ENCODE measurements around the gene RHCG.

Gene RHCG

DNA sequence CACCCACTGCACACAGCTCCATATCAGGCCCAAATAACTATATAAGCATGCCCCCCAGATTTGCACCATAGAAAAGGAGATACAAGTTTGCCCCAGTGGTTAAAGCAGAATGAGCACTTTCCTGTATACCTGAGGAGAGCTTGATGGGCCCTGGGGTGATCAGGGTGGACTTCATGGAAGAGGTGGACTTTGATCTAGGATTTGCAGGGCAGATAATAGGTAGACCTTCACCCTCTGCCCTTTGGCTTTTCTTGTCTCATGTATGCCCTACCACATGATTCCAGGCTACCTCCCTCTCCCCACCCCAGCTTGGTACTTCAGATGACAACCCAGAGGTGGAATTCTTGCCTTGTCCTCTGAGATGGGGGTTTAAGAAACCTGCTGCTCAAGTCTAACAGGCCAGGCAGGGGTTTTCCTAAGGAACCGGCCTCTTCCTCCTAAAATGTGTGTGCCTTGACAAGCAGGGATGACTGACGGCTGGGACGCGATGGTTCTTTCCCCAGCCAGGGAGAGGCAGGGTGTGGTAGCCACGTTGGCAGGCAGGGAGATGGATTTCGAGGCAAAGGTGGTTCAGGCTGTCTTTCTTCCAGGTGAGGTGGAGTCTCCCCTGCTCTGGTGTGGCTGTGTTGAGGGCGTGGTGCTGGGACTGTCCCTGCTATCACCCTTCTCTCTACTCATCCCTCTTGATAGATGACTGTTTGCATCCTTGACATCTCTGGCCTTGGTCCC is 6.6 kb upstream of the RHCG start:
- no peak for DNase-seq

DNA sequence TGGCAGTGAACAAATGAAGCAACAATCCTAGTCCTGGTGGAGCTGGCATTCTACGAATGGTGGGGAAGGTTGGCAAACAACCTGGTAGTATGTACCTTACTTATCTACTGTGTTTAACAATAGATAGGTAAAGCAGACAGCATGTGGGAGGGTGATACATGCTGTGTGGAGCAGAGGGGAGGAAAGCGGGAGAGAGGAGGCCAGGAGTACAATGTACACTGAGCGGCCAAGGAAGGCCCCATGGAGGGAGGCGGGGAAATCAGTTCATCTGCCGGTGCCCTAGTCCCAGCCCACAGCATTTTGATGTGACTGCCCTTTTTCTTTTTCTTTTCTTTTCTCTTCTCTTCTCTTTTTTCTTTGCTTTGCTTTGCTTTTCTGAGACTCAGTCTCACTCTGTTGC is 5.3 kb upstream of the RHCG start:
- no peak for DNase-seq

DNA sequence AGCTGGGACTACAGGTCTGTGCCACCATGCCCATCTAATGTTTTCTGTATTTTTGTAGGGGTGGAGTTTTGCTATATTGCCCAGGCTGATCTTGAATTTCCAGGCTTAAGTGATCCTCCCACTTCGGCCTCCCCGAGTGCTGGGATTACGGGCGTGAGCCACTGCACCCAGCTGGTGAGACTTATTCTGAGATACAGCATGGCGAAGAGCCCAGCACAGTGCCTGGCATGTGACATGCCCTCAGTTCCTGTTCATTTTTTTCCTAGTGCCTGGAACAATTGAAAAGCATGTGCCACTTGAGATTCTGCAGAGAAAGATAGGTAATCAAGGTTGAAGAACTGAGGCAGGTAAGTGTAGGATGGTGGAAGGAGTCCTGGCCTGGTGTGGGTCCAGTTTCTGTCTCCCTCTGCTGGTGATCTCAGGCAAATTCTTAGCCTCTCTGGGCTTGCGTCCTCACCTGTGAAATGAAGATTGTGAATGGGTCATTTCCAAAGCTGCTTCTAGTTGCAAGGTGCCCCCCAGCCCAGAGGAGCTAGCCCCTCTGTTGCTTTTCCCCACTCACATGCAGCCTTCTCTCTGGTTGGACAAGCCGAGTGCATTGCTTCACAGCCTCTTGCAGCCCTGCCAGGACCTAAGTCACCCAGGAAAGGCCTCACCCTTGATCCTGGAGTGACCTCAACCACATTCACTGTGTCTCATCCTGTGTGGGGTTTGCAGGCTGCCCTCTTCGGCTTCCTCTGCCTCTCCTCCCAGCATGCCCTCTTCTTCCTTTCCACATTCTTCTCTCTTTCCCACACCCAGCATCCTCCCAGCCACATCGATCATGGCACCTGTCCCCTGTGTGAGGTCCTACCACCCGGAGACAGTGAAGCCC is 4.3 kb upstream of the RHCG start:
- DNase-seq, result no peak

DNA sequence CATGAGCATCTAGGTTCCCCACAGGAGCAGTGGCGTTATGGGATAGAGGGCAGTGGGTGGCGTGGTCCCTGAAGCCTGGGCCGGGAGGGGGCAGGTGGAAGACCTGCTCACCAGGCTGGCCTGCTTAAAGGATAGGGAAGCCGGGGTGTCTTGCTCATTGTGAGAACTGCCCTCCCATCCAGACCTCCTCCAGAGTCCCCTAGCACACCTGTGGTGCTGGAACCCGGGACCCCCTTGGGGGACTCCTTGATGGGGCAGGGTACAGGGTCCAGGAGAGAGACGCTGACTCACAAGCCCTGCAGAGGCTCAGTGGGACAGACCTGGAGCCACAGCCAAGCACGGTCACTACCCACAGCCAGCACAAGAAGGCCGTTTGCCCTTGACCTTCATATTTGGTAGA is 2.8 kb upstream of the RHCG start:
- no peak for DNase-seq

DNA sequence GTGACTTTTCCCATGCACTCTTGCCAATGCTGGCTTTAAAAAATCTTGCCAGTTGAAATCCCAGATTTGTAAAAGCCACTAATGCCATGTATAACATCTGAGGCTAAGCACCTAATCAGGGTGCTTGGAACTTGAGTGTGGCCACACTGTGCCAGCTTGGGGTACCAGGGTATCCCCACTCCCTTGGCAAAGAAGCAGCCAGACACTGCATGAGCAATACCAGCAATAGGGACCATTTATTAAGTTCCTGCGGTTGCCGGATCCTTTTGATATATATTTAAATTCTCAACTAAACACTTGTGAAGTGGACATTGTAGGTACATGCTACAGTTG is 2.2 kb upstream of the RHCG start:
- DNase-seq, result no peak

GRCh38 chr15:89497231-89497630 is 848 bp upstream of the RHCG start:
- DNase-seq, result no peak

DNA sequence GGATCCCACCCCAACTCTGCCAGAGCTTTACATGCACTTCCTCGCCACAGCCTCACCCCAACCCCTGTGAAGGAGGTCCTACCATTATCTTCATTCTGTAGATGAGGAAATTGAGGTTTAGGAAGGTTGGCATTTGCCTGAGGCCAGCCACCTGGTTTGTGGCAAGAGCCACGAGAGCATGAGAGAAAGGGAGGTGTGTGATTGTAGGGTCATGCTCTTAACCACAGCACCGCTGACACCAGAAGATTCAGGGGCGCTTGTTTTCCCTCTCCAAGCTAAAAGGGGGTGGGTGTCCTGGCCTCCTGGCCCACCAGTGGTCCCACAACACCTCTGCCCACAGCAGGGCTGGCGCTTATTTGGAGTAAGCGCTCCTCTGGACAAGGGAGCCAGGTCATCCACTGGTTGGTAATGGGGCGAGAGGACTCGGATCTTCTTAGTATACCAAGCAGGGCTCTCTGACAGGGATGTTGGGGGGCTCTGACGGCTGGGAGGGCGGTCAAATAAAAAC is 691 bp downstream of the RHCG start:
- DNase-seq, result no peak

DNA sequence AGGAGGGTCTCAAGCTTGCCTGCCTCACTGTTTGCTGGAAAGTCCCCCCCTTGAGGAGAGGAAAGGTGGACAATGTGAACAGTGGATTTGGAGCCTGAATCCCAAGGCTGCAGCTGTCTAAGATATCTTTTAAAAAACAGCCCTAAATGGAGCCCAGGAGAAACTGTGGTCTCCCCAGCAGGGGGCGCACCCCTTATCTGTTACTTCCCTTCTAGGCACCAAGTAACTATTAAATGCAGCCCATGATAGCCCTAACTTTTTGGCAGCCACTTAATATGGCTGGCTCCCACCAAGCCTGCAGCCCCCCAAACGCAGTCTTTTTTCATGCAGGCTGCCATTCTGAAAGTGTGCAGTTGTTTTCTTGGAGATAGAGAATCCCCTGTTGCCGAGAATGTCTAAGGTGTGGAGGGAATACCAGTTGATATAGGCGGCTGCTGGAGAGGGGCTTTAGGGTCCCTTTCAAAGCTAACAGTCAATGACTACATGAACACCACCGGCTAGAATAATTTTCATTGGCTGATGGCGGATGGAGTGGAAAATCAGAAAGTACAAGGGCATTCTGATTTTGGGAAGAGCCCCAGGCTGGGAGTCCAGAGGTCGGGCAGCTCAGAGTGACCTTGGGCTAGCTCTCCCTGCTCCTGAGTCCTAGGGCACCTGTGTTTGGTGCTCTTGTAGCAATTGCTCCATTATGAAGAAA is 1.3 kb downstream of the RHCG start:
- DNase-seq, result no peak

DNA sequence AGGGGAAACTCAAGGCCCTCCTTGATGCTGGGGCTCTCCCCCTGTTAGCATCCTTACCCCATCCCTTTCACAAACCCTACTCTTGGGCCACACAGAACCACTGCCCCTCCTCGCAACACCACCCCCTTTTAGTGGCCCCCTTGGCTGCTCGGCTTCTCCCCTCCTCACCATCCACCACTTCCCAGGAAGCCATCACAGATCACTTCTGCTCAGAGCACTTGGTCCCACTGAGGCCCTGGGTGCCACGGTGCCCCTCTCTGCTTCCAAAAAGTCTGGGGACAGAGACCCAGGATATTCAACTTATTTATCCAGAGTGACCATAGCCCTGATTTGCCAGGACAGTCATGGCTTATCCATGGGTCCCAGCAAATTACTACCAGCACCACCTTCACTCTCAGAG is 2.4 kb downstream of the RHCG start:
- no peak for DNase-seq

DNA sequence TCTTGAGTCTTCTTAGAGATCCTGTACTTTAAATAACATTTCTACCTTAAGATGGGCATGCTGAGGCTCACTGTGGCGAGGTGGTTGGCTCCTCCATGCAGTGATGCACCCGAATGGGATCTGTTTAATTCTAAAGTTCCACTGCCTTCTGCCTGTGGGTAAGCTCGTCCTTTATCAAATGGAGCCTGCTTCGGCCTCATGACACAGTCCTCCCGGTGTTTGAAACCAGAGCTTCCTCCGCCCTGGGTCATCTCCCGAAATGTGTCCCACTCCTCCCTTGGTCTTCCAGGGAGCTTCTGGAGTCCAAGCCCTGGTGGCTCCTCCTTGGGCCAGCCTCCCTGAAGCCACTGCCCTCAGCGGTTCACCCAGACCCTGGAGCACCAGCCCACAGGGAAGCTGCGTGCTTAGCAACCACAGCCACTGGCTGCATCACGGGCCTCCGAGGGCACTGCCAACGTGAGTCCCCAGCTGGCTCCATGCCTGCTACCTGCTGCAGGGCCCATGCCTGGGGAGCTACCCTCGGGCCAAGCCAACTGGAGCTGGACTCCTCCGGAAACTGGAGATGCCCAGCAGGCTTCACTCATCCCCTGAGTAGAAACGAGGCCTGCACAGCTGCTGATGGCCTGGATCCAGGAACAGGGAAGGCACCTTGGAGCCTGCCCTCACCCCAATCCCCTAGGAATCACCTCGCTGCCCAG is 3.3 kb downstream of the RHCG start:
- no peak for DNase-seq

DNA sequence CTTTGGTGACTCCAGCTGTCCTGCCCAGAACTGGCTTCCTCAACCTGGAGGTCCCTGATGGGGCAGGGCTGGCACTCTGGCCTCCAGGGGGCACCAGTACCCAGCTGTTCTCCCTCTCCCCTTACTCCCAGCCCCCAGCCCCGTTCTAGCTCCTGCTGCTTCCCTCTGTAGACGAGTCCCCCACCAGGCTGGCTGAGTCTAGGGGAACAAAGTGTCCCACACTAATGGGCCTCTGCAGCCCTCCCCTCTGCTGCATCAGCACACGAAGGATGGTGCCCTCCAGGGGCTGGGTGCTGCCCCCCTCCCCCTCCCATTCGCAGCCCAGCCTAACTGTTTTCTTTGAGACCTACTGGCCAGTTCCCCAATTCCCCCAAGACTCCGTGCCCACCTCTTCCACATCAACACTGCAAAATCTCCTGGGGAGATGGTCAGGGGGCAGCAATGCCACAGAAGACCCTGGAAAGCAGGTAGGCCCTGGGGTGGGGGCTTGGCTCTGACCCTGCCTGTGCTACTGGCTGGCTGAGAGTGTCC is 4.2 kb downstream of the RHCG start:
- no peak for DNase-seq

DNA sequence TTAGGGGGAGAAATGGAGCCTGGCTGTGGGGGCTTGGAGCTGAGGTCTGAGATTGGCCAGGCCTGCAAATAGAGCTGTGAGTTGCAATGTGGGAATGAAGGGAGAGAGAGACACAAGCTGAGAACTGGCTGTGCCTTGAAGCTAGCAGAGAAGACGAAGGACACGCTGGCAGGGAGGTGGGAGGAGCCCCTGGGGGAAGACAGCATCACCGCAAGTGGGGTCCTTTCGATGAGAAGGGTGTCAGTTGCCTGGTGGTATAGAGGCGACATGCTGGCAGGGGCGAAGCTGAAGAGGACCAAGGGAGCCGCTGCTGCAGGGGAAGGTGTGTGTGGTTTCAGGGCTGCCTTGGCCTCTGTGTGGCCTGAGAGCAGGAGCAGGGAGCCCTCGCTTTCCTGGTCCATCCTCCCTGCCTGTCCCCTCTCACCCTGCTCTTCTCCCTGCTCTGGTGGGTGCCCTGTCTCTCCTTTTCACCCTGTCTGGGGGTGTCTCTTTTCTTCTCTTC is 5.5 kb downstream of the RHCG start:
- no peak for DNase-seq

DNA sequence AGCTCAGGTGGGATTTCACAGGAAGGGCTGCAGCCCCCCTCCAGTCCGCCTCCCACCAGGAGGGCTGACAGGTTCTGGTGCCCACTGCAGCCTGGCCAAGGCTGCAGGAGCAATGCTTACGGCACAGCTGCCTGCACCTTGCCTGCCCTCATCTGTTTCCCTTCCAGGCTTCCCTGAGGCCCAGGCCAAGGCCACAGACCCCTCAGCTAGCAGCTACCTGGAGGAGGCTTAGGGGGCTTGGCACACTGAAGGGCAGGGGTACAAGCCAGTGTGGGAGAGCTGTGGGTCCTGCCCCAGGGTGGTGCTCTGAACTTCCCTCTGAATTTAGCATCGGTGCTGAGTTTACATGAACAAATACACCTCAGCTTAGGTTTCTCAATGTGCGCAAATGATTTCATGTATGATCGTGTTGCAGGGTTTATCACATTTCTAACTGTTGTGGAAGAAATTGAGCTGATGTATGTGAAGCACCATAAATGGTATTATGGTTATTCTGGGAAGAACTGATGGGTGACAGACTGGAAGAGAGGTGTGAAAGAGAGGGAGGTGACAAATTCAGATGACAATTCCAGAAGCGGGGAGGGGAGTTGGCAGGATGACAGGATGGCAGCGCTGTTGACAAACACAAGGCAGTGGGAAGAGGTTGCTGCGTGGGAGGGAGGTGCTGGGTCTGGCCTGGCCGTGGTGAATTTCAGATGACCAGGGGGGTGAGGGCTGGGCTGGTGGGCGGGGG is 6.1 kb downstream of the RHCG start:
- no peak for DNase-seq

DNA sequence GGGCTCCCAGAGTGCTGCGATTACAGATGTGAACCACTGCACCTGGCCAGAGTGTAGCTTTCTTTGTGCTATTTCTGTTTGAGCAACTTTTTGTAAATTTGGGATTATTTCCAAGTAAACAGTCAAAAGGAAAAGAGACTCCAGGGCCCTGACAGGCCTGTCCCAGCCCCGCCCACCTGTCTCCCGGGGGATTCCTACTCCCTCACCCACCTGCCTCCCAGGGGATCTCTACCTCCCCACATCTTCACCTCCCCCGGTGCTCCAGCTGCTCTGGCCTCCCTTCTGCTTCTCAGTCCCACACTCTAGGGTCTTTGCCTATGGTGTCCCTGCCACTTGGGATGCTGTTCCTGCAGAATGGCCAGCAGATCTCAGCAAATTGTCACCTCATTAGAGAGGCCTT is 7.0 kb downstream of the RHCG start:
- no peak for DNase-seq

- no peak for DNase-seq
These were observed 8.6 kb downstream of the RHCG start for GRCh38 chr15:89487791-89488190.

- no peak for DNase-seq
These were observed 9.7 kb downstream of the RHCG start for GRCh38 chr15:89486726-89487050.

- no peak for DNase-seq
These were observed 13.3 kb downstream of the RHCG start for GRCh38 chr15:89483079-89483478.

GRCh38 chr15:89482139-89482538 is 14.2 kb downstream of the RHCG start:
- no peak for DNase-seq

GRCh38 chr15:89480505-89480904 is 15.9 kb downstream of the RHCG start:
- DNase-seq, result no peak

DNA sequence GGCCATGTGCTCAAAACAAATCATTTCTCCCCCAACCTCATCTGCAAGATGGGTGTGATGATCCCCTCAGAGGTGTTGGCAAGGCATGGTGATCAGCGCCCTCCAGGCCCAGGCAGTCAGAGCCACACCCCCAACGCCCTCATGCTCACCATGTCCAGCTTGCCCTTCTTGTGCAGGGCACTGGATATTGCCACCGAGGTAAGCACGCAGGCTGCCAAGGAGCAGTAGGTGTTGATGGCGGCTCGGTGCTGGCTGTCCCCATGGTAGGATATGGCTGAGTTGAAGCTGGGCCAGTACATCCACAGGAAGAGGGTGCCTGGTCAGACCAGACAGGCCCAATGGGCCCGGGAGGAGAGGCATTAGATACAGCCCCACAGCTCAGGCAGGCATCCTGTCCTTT is 17.2 kb downstream of the RHCG start:
- DNase-seq, result no peak

GRCh38 chr15:89477411-89478242 is 18.8 kb downstream of the RHCG start:
- DNase-seq, result no peak
